MM.1S (cell line): Measurements from ENCODE around the gene TMEM229B.

Experiments used
- CTCF ChIP-seq: fragments of 300-600 bp; sonication (generic); IDR thresholded peaks from 2 replicates; pipeline ENCODE4 v1.5.1; 2016; ENCODE audit warnings: antibody characterized with exemption, low read length, mixed read lengths
- EZH2 ChIP-seq: fragments of 300-600 bp; sonication (generic); optimal IDR thresholded peaks from 2 replicates; pipeline ENCODE3; 2017; ENCODE audit warnings: low read depth, mild to moderate bottlenecking, antibody characterized with exemption, low read length, mixed read lengths
- EZH2phosphoT487 ChIP-seq: fragments of 300-600 bp; sonication (generic); IDR thresholded peaks from 2 replicates; pipeline ENCODE4 v1.6.1; 2018; ENCODE audit warnings: antibody characterized with exemption, low read length

- TF ChIP-seq EZH2phosphoT487 (no peak), CTCF (no peak), EZH2 (no peak)
Observed at GRCh38 chr14:67486890-67487289, 1.6 kb downstream of the TMEM229B start.
